Ovary (tissue), 9 donors: ENCODE data around the gene LYPD5. TPM values are rescaled to one million over a fixed set of nuclear protein-coding genes. Genes with fewer than 3 reads are reported as not detected.
"Not testable (repeated sequence)": the region's sequence is repeated elsewhere in the genome, so short reads cannot be mapped to it uniquely, and the experiment has no call there.

ENCODE experiments used
- DNase-seq, 5 donors: peaks; one replicate each; pipeline ENCODE4 v3.0.0-alpha.2; 2019 to 2020
- H3K27ac ChIP-seq, 2 donors: fragments of 200-600 bp; one replicate each; pipeline versions ENCODE4 v1.5.1 to v1.8.0; 2019 to 2022
- H3K27me3 ChIP-seq: fragments of 200-600 bp; one replicate; pipeline ENCODE4 v1.8.0; 2022
- H3K36me3 ChIP-seq: fragments of 200-600 bp; sonication (generic); one replicate; pipeline ENCODE4 v1.5.1; 2019
- H3K4me1 ChIP-seq: one replicate; pipeline ENCODE4 v1.8.1; 2013; ENCODE audit warnings: mild to moderate bottlenecking, moderate library complexity; ENCODE audit not compliant: insufficient read depth
- H3K4me3 ChIP-seq: fragments of 200-600 bp; sonication (generic); one replicate; pipeline ENCODE4 v1.5.1; 2017
- H3K9me3 ChIP-seq, 2 donors: fragments of 200-600 bp in 1 of 2; sonication (generic) in 1 of 2; one replicate each; pipeline versions ENCODE4 v1.5.1 to v1.8.1; 2013 to 2019; ENCODE audit warnings: mild to moderate bottlenecking in 1 of 2, moderate library complexity in 1 of 2
- EP300 ChIP-seq: sonication (generic); formaldehyde crosslinking; IDR thresholded peaks from one replicate; pipeline ENCODE4 v1.6.1; 2017; ENCODE audit warnings: antibody characterized with exemption
- POLR2A ChIP-seq: fragments of 450-650 bp; IDR thresholded peaks from one replicate; pipeline ENCODE4 v1.6.1; 2017; ENCODE audit warnings: antibody characterized with exemption, mild to moderate bottlenecking, moderate library complexity
- WGBS, 3 donors: extraction: QIAGEN DNeasy Blood & Tissue Kit in 1 of 3; methylation state at CpG; one replicate each; pipeline versions ENCODE4 v1.1.5 to v1.1.7; 2013 to 2017; 5-methylcytosine and 5-hydroxymethylcytosine counted together
- intact Hi-C, 4 donors: fragments of 100-400 bp; cut with DNase I; formaldehyde crosslinking; loops; one replicate each; pipeline versions ENCODE4 v1.11.0 to v1.15.1; 2022 to 2023
- polyA plus RNA-seq, 2 donors: library from polyadenylated mRNA; stranded (reverse); fragments of 200-250 nt in 1 of 2; fragments of 350-450 nt in 1 of 2; fragmentation: Illumina TruSeq in 1 of 2; extraction: RNeasy Lipid Tissue Mini Kit (QIAGEN cat#74804) in 1 of 2; gene quantifications; one replicate each; pipeline ENCODE4 v1.2.3, GENCODE V29; 2013 to 2014
- total RNA-seq, 7 donors: library from RNA; depleted of rRNA in 2 of 7; stranded (reverse); fragments of >200 nt in 2 of 7; fragmentation: NEBNext Ultra II Directional in 3 of 7; extraction: Animal tissue kit (Norgen Biotek cat#: 25700) in 3 of 7; gene quantifications; one replicate each; pipeline versions ENCODE4 v1.1.0 to v1.2.4, GENCODE V29; 2016 to 2023
- TF ChIP-seq, protein P1 (sequence below), 3 donors: fragments of 450-650 bp in 2 of 3; fragments of 200-600 bp in 1 of 3; IDR thresholded peaks; one replicate each; pipeline versions ENCODE4 v1.5.1 to v1.8.0; 2016 to 2022; ENCODE audit warnings: antibody characterized with exemption in 3 of 3, mild to moderate bottlenecking in 1 of 3
- donor health status: DM: no; HTN: no; CAD: no; lungs with moderate emphysema.
- donor health status: DM: no; HTN: no; CAD: no.
- donor health status: Bipolar disorder and iron deficiency.
- donor health status: DM: yes; HTN: yes; CAD: no.
- donor health status: DM: no; HTN: no; CAD: no.
- donor health status: DM: yes; HTN: yes; CAD: no.

Gene LYPD5
- total and polyA plus RNA-seq, 9 donors, result 0.25 to 1.9 (median 0.79) TPM

DNA sequence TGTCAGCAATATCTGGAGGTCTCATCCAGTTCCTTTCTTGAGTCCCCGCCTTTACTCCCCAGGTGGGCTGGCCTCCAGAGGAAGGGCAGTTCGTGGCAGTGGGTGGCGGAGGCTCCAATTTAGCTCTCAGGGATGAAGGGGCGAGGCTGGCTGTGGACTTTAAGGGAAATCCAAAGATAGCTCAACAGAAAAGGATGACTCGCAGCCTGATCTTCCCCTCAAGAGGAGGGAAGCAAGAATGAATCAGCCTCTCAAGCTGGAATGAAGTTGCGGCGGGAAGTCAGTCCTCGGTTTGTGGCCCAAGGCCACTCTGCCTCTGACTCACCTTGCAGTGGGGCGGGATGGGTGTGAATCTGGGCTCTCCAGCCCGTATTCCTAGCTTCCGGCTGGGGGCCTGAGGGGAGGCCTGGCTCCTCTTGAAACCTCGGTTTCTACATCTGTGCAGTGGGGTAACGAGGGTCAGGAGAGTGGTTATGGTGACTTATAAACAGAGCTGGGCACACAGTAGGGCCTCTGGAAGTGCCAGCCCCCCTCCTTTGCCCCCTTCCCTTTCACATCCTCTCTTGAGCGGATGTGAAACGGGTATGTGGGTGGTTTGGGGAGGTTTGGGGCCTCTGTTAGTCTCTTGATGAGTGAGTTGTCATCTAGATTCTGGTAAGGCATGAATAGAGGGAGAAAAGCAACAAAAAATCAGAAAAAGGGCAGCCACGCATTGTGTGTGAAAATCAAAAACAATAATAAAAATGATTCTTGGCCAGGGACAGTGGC lies 37.0 kb downstream of the LYPD5 start:
- intact Hi-C loops, result no loop called here
- no peaks in the 10 kb centered on the region for H3K27me3 ChIP-seq
- no peaks in the 10 kb centered on the region for H3K4me1 ChIP-seq
- H3K9me3 ChIP-seq, result no peaks in the 10 kb centered on the region
- H3K27ac ChIP-seq, result no peak overlapping the region
- DNase-seq, result peak in 2 of 5 donors; percentile 38 to 44
- TF ChIP-seq EP300 (no peak), POLR2A (no peak)
- TF ChIP-seq, protein P1, sequence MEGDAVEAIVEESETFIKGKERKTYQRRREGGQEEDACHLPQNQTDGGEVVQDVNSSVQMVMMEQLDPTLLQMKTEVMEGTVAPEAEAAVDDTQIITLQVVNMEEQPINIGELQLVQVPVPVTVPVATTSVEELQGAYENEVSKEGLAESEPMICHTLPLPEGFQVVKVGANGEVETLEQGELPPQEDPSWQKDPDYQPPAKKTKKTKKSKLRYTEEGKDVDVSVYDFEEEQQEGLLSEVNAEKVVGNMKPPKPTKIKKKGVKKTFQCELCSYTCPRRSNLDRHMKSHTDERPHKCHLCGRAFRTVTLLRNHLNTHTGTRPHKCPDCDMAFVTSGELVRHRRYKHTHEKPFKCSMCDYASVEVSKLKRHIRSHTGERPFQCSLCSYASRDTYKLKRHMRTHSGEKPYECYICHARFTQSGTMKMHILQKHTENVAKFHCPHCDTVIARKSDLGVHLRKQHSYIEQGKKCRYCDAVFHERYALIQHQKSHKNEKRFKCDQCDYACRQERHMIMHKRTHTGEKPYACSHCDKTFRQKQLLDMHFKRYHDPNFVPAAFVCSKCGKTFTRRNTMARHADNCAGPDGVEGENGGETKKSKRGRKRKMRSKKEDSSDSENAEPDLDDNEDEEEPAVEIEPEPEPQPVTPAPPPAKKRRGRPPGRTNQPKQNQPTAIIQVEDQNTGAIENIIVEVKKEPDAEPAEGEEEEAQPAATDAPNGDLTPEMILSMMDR (IDR thresholded peaks at IDR 0.05), result no peak
- H3K36me3 ChIP-seq, result no peaks in the 10 kb centered on the region
- H3K4me3 ChIP-seq, result no peak overlapping the region
- WGBS, 3 donors, result 24 to 38% (median 33%) methylated on average over 16 of the region's 16 CpGs

DNA sequence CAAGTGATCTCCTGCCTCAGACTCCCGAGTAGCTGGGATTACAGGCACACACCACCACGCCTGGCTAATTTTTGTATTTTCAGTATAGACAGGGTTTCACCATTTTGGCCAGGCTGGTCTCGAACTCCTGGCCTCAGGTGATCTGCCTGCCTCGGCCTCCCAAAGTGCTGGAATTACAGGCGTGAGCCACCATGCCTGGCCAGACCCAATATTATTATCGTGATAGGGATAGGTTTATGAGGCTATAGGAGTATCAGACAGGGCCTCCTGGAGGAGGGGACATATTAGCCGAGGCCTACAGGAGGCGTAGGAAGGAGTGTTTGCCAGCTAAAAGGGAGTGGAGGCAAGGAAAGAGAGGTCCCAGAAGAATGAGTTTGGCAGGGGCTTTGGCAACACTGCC lies 37.6 kb downstream of the LYPD5 start:
- H3K27ac ChIP-seq, H3K9me3 ChIP-seq, intact Hi-C loops, H3K36me3 ChIP-seq, H3K27me3 ChIP-seq, H3K4me3 ChIP-seq, DNase-seq, H3K4me1 ChIP-seq: not testable (repeated sequence)
- WGBS, 3 donors, result 73 to 80% (median 75%) methylated on average over 8 of the region's 8 CpGs

DNA sequence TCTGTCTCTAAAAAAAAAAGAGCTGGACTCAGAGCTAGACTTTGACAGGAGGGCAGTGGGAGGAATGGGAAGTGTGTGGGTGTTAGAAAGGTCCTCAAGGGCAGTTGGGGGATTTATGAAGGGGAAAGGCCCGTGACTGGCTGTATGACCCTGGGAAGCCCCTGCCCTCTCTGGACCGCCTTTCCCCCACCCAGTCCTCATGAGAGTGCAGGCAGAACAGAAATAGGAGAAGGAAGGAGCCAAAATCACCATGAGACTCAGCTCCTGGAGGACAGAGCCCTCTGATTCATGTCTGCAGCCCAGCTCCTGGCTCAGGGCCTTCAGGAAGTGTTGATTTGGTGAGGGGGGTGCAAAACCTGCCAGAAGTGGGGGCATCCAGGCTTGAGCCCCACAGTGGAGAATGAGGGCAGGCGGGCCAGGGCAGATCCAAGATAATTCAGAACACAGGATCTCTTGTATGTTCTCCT lies 38.7 kb downstream of the LYPD5 start:
- no peak overlapping the region for H3K4me3 ChIP-seq
- no peaks in the 10 kb centered on the region for H3K9me3 ChIP-seq
- WGBS, 3 donors, result 37 to 49% (median 44%) methylated on average over 3 of the region's 3 CpGs
- no peaks in the 10 kb centered on the region for H3K27me3 ChIP-seq
- no peak overlapping the region for H3K27ac ChIP-seq
- no peaks in the 10 kb centered on the region for H3K36me3 ChIP-seq
- TF ChIP-seq EP300 (no peak), POLR2A (no peak)
- TF ChIP-seq, protein P1 (IDR thresholded peaks at IDR 0.05), result no peak
- DNase-seq, result no peak
- no peaks in the 10 kb centered on the region for H3K4me1 ChIP-seq
- intact Hi-C loops, result no loop called here

DNA sequence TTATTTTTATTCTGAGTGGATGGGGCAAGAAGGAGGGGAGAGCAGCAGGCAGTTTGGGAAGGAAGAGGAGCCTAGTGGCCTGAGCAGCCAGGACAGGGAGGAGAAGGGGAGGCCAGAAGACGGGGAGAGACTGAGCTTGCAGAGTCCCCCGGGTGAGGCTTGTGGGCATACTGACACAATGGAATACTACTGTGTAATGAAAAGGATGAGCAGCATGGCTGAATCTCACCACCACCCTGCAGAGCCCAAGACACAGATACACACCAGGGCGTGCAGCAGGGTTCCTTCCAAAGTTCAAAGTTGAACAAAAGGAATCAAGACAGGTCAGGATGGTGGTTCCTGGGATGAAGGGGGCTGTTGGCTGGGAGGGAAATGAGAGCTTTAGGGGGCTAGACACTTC lies 39.4 kb downstream of the LYPD5 start:
- H3K27me3 ChIP-seq, result no peaks in the 10 kb centered on the region
- no peak overlapping the region for H3K27ac ChIP-seq
- DNase-seq, result no peak
- WGBS, 3 donors, result 74 to 83% (median 80%) methylated on average over 3 of the region's 3 CpGs
- intact Hi-C loops, result no loop called here
- TF ChIP-seq, protein P1 (IDR thresholded peaks at IDR 0.05), result no peak
- TF ChIP-seq EP300, result no peak
- no peak for TF ChIP-seq POLR2A
- no peaks in the 10 kb centered on the region for H3K4me1 ChIP-seq
- no peak overlapping the region for H3K4me3 ChIP-seq
- H3K36me3 ChIP-seq, result no peaks in the 10 kb centered on the region
- H3K9me3 ChIP-seq, result no peaks in the 10 kb centered on the region

DNA sequence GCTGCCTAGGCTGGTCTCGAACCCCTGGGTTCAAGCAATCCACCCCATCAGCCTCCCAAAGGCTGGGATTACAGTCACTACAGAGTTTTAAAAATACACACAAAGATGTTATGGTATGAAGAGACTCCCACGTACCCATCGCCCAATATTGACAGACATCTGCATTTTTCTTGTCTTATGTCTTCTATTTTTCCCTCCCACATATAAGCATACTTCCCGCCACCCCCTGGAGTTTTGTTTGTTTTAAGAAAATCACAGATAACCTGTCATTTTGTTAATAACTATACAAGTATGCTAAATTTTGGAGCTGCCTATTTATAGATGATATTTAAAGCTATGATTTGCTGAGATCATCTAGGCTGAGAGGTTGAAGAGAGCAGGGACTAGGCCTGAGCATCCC lies 41.3 kb downstream of the LYPD5 start:
- H3K36me3 ChIP-seq, result no peaks in the 10 kb centered on the region
- intact Hi-C loops, result no loop called here
- no peak overlapping the region for H3K4me3 ChIP-seq
- TF ChIP-seq, protein P1 (IDR thresholded peaks at IDR 0.05), result no peak
- TF ChIP-seq POLR2A (no peak), EP300 (no peak)
- no peaks in the 10 kb centered on the region for H3K9me3 ChIP-seq
- no peak for DNase-seq
- no peaks in the 10 kb centered on the region for H3K4me1 ChIP-seq
- H3K27me3 ChIP-seq, result no peaks in the 10 kb centered on the region
- 52 to 70% (median 60%) methylated on average over 4 of the region's 4 CpGs for WGBS, 3 donors
- no peak overlapping the region for H3K27ac ChIP-seq
